22Rv1 (cell line): ENCODE results near the gene BTBD9.

Source experiments
- ZFX ChIP-seq: fragments of 450-650 bp; IDR thresholded peaks from 2 replicates; pipeline ENCODE4 v1.6.1; 2017; ENCODE audit warnings: antibody characterized with exemption, borderline replicate concordance
- TF ChIP-seq, protein P1 (sequence below): fragments of 450-650 bp; IDR thresholded peaks from 2 replicates; pipeline ENCODE4 v1.5.1; 2017; ENCODE audit warnings: mild to moderate bottlenecking

DNA sequence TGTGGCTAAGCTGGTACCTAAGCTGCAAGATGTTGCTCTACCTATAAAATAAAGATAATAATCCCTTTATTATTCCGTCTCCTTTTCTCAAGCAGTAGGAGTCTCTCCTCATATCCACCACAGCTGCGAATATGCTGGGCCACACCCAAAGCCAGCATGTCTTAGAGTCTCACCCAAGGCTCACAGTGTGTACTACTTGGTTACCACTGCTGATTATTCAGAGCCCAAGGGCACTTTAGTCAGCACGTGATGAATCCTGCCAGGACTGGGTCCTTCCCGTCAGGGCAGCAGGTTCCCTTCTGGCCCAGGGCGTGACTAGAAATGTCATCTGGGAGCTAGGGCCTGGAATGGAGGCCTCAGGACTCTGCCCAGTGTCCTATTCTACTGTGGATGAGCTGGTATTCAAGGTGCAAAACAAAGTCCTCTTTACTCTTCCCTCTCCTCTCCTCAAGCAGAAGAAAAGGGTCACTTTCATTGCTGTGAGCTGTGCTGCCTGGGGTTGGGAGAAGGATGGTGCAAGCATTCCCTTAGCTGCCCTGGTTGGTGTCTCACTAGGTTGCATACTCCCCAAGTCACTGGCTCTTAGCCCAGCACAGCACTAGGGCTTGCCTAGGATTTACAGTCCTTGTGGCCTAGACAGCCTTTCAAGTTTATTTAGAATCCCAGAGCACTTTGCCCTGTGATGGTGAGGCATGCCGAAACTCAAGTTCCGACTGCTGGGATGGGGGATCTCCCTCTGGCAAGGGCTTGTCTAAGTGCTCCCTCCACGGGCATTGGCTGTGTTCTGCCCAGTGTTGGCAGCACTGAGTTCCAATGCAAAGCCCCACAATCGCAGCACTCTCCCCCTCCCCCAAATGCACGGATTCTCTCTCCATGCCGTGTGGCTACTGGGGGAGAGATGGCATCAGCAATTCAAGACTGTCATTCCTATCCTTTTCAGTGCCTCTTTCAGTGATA is 320.2 kb downstream of the BTBD9 start:
- TF ChIP-seq, protein P1, sequence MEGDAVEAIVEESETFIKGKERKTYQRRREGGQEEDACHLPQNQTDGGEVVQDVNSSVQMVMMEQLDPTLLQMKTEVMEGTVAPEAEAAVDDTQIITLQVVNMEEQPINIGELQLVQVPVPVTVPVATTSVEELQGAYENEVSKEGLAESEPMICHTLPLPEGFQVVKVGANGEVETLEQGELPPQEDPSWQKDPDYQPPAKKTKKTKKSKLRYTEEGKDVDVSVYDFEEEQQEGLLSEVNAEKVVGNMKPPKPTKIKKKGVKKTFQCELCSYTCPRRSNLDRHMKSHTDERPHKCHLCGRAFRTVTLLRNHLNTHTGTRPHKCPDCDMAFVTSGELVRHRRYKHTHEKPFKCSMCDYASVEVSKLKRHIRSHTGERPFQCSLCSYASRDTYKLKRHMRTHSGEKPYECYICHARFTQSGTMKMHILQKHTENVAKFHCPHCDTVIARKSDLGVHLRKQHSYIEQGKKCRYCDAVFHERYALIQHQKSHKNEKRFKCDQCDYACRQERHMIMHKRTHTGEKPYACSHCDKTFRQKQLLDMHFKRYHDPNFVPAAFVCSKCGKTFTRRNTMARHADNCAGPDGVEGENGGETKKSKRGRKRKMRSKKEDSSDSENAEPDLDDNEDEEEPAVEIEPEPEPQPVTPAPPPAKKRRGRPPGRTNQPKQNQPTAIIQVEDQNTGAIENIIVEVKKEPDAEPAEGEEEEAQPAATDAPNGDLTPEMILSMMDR: no peak
- TF ChIP-seq ZFX: no peak
